Prostate gland (tissue), 2 donors: Measurements from ENCODE around the gene ZNF629.

Source experiments
- CTCF ChIP-seq, 4 experiments: fragments of 200-600 bp in 2 of 4; fragments of 450-650 bp in 2 of 4; sonication (generic) in 2 of 4; IDR thresholded peaks; 1 replicate in 3 of 4; 2 replicates in 1 of 4; pipeline ENCODE4 v1.5.1; 2016 to 2019; ENCODE audit warnings: antibody characterized with exemption in 4 of 4, mild to moderate bottlenecking in 2 of 4, moderate library complexity in 2 of 4
- POLR2A ChIP-seq: fragments of 450-650 bp; IDR thresholded peaks from one replicate; pipeline ENCODE4 v1.6.1; 2016; ENCODE audit warnings: antibody characterized with exemption, mild to moderate bottlenecking

GRCh38 chr16:30775392-30776188 is 11.4 kb downstream of the ZNF629 start:
- TF ChIP-seq CTCF (IDR thresholded peaks at IDR 0.05): no peak
- TF ChIP-seq POLR2A: no peak
